Measurements from ENCODE around the gene CRYAB.

DNA sequence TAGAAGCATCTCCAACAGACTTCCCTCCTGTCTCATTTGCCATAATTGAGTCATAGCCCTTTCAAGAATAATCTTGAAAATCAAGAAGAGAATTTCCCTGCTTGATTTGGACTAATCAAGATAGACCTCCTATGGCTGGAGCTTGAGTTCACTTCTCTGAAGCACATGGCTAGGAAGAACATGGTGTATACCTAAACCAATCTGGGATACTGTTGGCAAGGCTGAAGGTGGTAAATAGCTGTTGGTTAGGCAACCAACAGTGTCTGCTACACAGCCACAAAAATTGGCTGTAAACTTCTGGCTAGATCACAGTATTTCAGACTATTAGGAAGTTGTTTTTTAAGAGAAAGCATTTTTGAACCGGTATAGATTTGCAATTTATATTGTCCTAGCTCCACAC, 4.9 kb downstream of the CRYAB start:
- TF ChIP-seq, protein P1, sequence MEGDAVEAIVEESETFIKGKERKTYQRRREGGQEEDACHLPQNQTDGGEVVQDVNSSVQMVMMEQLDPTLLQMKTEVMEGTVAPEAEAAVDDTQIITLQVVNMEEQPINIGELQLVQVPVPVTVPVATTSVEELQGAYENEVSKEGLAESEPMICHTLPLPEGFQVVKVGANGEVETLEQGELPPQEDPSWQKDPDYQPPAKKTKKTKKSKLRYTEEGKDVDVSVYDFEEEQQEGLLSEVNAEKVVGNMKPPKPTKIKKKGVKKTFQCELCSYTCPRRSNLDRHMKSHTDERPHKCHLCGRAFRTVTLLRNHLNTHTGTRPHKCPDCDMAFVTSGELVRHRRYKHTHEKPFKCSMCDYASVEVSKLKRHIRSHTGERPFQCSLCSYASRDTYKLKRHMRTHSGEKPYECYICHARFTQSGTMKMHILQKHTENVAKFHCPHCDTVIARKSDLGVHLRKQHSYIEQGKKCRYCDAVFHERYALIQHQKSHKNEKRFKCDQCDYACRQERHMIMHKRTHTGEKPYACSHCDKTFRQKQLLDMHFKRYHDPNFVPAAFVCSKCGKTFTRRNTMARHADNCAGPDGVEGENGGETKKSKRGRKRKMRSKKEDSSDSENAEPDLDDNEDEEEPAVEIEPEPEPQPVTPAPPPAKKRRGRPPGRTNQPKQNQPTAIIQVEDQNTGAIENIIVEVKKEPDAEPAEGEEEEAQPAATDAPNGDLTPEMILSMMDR (conservative IDR thresholded peaks at IDR 0.05; ENCODE audit: low read depth, low read length), result no peak
- TF ChIP-seq, protein P2, sequence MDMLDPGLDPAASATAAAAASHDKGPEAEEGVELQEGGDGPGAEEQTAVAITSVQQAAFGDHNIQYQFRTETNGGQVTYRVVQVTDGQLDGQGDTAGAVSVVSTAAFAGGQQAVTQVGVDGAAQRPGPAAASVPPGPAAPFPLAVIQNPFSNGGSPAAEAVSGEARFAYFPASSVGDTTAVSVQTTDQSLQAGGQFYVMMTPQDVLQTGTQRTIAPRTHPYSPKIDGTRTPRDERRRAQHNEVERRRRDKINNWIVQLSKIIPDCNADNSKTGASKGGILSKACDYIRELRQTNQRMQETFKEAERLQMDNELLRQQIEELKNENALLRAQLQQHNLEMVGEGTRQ (IDR thresholded peaks at IDR 0.05; ENCODE audit: low read depth, low read length), result no peak
- TF ChIP-seq POLR2A (IDR thresholded peaks at IDR 0.05; ENCODE audit: low read depth, low read length) (no peak), RAD21 (IDR thresholded peaks at IDR 0.05; ENCODE audit: low read length) (no peak), SMC3 (IDR thresholded peaks at IDR 0.05; ENCODE audit: low read depth, low read length) (no peak), CEBPB (IDR thresholded peaks at IDR 0.05; ENCODE audit: low read depth, low read length) (no peak), MXI1 (IDR thresholded peaks at IDR 0.05; ENCODE audit: borderline replicate concordance, low read depth, low read length) (no peak)
